Fibroblast of skin of scalp (primary cell): ENCODE data around the gene PIGX. TPM values are rescaled to one million over a fixed set of nuclear protein-coding genes. Genes with fewer than 3 reads are reported as not detected.
A peak's percentile ranks its signal among the peaks of the same experiment; 100 is the strongest.

ENCODE experiments used
- DNase-seq: peaks from one replicate; pipeline ENCODE4 v3.0.0-alpha.2; 2013
- polyA plus RNA-seq, 2 experiments: library from polyadenylated mRNA; unstranded; fragments of 120-200 nt; gene quantifications; one replicate each; pipeline ENCODE4 v1.2.1, GENCODE V29; 2013; ENCODE audit not compliant: insufficient read length in 2 of 2

PIGX gene
- 20.9 TPM for polyA plus RNA-seq (2013, experiment 1 of 2; ENCODE audit: insufficient read length)
- 18.2 TPM for polyA plus RNA-seq (2013, experiment 2 of 2; ENCODE audit: insufficient read length)

DNA sequence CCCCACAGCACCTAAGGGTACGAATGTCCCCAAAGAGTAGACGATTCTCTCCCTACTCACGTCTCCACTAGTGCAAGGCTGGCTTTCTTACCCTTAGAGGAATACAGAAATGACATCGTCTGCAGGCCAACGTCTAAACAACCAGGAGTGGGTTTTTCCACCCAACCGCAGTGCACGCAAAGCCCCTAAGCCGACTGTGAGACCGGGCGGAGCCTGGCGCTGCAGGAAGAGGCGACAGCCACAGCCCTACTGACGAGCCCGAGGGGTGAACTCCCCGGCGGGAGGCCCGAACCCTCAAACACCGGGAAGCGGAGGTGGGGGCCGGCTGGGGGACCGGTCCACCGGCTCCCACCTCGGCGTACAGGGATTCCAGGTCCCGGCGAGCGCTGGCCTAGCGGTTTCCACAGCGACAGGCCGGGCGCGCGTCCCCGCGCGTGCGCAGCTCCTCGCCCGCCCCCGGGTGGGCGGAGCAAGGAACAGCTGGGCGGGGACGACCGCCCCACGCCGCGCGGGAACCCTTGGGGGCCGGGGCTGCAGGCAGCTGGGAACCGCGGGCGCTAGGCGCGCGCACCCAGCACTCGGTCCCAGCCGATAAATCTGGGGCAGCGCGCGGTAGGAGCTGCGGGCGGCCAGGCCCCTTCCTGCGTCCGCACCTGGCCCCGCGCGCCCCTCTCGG is at the start of gene PIGX, which contains the start of gene CEP19:
TSS of gene PIGX (plus strand) at position 540 of the 676 bp plus-strand sequence.
TSS of gene CEP19 (minus strand) at position 413 of the 676 bp plus-strand sequence. CDS start 3,593 bp downstream, outside the sequence.
- peak; percentile 86 for DNase-seq

DNA sequence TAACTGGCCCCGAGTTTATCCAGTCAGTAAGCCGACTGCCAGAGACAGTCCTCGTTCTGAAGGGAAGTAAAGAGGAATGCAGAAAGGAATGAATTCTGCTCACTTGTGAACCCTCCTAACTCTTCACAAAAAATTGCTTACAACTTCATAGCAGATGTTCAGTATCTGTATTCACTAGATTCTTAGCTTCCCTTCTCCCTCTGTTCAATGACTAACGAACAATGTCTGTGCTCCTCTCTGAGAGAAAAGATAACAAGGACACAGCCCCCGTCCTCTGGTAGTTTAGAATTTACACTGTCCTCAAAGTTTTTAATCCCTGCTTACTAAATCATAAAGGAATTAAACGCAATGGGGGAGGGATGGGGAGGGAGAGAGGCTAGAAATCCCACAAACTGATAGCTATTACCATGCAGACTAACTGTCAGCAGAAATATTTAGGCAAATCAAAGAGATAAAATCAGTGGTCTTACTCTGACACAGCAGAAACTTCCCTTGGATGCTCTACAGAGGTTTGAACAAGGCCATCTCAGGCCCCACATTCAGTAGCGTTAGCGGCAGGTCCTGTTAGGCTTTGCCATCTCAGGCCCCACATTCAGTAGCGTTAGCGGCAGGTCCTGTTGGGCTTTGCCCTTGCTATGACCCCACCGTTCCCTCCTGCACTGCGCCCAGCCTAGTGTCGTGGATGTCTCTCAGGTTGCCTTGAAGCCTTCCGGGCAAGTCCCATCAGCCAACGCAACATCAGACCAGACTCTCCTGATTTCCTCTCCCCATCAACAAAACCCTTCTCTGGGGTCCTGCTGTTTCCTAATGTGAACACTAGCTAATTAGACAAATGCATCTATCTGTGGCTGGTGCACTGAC is 49.2 kb upstream of the PIGX start:
- peak; percentile 51 for DNase-seq

DNA sequence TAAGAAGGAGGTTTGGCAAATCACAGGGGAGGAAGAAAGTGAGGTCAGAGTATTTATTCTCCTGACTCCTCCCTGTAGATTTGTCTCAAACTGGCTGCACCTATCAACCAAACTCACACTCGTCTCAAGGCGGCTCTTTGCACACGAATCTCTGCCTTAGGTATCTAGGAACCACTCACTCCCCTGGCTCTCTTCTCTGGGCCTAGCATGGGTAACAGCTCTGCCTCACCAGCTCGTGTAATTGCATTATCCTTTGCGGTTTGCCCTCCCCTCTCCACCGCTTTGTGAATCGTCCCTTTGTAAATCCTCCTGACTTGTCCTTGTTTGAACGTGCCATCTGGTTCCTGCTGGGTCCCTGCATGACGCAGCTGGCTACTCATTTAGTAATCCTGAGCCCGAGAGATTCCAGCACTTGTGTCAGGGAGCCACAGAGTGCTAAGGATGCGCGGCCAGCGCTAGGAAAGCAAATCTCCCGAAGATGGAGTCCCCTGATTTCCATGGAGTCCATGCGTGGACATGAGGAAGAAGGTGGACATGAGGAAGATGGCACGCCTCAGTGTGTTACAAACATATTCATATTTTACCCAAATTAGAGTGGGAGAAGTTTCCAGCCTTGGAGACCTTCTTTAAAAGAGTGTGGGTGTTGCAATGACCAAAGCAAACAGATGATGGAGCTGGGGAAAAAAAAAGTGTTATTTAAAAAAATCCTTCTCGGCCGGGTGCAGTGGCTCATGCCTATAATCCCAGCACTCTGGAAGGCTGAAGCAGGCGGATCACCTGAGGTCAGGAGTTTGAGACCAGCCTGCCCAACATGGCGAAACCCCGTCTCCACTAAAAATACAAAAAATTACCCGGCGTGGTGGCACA is 45.9 kb upstream of the PIGX start:
- peak; percentile 48 for DNase-seq

DNA sequence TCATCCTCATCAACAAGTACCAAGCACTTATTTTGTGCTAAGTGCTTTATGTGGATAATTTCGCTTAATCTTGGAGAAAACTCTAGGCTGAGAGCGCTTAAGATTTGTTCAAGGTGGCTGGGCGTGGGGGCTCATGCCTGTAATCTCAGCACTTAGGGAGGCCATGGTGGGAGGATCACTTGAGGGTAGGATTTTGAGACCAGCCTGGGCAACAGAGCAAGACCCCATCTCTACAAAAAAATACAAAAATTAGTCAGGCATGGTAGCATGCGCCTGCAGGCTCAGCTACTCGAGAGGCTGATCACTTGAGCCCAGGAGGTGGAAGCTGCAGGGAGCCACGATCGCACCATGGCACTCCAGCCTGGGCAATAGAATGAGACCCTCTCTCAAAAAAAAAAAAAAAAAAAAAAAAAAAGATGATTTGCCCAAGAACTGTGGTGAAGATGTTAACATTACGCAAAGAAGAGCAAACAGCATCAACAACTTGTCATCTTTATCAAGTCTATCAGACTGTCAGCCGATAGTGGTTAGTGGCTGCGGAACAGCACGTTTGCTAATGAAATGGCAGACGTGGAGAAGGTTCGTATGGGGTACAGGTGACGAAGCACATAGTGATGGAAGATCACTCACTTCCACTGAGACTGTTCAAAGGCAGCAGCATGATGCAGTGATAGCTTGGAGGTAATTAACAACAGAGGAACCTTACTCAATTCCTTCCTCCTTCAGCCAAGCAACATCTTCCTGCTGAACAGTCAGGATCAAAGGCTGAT is 44.9 kb upstream of the PIGX start:
- no peak for DNase-seq

DNA sequence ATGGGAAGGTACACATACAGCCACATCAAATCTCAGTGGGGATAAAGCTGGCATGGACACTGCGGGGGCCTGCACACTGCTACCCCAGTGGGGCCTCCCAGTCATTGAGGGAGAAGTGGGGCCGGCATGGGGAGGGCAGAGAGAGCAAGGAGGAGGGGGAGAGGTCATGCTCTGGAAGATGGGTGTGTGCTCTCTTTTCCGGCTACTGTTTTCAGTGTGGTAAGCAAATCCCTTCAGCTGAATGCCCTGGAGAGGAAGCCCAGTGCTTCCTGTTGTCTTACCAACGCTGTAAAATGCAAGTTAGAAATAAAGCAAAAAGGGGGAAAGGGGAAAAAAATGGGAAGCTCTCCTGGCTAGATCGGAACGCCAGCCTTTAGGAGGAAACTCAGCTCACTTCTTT is 41.8 kb upstream of the PIGX start:
- DNase-seq, result no peak

DNA sequence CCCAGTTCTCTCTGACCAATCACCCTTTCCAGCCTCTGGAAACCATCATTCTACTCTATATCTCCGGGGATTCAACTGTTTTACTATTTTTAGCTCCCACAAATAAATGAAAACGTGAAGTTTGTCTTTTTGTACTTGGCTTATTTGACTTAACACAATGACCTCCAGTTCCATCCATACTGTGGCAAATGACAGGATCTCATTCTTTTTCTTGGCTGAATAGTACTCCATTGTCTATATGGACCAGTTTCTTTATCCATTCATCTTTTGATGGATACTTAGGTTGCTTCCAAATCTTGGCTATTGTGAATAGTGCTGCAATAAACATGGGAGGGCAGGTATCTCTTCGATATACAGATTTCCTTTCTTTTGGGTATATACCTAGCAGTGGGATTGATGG is 38.5 kb upstream of the PIGX start:
- DNase-seq, result no peak

DNA sequence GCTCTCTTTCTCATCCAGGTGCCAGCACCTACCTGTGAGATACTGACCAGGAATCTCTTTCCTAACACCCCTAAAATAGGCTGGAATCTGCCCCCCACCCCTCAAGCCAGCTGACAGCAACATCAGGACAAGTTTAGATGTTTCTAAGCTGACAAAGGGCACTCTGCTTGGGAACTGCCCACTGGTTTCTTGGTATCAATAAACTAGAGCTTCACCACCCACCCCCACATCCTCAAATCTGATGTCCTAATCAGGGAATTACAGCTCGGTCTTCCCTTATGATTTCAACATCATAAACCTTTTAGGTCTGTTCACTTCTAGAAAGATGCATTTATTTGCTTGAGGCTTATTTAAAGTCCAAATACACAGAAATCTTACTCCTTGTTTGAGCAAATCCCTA is 34.8 kb upstream of the PIGX start:
- DNase-seq, result no peak

DNA sequence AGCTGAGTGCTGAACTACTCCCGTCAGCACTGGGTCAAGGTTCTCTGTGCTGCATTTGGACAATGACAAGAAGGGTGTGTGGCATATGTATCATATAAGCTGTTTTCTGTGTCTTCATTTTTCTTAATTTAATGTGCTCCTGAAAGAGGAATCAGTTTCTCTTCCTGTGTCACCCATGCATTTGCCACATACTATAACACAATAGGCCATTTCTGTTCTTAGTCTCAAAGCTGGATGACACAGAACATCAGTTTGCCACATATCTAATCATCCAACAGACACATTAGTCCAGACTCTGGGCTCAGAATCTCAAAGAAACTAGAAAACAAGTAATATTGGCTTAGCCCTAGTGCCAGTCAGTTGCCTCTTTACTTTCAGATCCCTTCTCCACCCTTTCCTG is 34.2 kb upstream of the PIGX start:
- no peak for DNase-seq

DNA sequence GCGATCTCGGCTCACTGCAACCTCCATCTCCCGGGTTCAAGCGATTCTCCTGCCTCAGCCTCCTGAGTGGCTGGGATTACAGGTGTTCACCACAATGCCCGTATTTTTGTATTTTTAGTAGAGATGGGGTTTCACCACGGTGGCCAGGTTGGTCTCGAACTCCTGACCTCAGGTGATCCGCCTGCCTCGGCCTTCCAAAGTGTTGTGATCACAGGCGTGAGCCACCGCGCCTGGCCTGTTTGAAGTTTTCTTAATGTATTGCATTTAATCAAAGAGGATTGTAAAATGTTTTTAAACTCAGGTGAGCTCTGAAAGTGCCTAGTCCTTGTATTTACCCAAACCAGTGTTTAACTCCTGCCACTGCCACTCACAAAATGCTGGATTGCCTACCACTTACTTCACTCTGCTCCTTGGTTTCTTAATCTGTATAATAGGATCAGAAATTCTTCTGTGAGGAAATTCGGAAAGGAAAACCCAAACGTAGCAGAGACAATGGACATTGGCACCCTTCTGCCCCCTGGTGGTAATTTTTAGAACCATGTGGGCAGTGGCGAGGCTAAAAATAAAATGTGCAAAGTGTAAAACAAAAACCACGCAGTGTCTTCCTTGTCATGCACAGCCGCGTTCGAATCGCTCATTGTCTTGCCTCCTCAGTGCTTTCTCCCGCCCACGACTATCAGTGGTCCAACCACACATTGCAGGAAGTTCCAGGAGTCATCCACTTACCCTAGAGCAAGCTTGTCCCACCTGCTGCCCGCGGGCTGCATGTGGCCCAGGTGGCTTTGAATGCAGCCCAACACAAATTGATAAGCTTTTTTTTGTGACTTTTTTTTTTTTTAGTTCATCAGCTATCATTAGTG is 27.4 kb upstream of the PIGX start:
- DNase-seq, result peak; percentile 52

DNA sequence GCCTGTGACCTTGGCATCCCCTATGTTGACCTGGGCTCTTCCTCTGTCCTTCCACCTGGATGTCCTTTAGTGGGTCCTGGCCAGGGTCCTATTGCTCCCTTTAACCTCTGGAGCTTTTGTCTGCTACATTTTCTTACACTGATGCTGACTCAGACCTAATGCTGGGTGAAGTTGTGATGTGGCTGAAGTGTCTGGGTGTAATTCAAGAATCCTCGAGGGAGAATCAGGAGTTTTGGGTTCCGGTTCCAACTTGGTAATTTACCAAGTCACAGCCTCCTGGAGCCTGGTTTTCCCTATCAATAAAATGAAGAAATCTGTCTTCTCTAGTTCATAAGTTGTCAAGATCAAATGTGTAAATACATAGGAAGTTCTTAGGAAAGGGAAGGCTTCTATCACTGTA is 25.7 kb upstream of the PIGX start:
- DNase-seq, result no peak

DNA sequence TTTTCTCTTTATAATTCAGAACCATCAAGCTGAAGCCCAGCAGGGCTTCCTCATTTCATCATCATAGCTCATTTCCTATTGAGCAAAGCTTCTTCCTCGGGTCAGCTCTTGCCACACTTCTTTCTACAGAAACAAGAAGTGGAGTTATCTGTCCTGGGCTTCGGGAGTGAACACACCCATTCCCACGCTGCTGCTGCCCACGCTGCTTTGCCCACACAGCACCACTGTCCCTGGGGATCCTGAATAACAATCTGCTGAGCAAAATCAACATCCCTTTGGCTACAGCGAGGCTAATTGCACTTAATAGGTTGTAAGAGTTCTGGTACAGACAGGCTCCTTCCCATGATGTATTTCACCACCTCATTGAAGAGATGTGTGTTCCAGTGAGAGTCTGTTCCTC is 23.8 kb upstream of the PIGX start:
- peak; percentile 71 for DNase-seq

DNA sequence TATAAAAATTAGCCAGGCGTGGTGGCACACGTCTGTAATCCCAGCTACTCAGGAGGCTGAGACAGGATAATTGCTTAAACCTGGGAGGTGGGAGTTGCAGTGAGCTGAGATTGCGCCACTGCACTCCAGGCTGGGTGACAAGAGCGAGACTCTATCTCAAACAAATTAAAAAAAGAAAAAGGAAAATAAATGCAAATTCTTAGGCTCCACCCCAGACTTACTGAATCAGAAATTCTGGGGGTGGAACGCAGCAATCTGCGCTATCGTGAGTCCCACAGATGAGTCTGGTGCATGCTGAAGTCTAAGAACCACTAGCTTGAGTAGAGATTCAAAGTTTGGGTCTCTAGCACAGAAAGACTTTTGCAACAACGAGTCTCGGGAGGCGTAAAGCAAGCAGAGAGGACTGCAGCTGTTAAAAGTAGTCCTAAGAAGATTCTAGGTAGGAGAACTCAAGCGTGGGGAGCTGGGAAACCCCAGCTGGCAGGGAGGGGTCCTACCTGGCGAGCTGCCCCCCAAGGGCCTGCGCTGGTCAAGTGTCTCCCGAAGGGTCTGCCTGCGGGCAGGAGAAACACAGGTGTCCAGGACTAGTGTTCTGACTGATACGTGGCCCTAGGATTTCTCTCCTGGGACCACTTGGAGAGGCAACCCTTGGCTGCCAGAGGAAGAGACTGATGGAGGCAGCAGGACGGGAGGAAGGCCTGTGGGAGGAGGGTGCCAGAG is 22.1 kb upstream of the PIGX start:
- no peak for DNase-seq

DNA sequence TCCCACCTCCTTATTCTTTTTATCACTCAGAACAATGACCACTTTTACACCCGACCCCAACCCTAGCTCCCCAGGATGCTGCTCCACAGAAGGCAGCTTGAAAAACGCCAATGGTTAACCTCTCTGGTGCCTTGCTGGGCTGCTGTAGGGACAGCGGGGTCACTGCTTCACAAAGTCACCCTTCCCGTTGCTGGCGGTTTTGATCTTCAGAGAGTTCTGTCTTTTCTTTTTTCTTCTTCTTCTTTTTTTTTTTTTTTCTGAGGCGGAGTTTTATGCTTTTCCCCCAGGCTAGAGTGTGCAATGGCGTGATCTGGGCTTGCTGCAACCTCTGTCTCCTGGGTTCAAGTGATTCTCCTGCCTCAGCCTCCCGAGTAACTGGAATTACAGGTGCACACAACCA is 20.8 kb upstream of the PIGX start:
- no peak for DNase-seq

DNA sequence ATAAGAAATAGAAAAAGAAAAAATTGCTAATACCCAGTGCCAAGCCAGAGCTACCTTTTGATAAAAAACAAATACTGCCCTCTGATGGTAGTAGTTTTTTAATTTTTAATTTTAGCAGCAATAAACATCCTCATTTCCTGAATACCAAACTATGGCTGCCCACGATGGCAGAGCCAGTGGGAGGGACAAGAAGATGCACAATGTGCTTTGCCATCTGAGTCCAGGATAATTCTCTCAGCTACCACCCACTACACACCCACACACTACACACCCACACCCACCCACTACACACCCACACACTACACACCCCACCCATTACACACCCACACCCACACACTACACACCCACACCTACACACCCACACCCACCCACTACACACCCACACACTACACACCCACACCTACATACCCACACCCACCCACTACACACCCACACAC is 18.0 kb upstream of the PIGX start:
- DNase-seq, result peak; percentile 13

DNA sequence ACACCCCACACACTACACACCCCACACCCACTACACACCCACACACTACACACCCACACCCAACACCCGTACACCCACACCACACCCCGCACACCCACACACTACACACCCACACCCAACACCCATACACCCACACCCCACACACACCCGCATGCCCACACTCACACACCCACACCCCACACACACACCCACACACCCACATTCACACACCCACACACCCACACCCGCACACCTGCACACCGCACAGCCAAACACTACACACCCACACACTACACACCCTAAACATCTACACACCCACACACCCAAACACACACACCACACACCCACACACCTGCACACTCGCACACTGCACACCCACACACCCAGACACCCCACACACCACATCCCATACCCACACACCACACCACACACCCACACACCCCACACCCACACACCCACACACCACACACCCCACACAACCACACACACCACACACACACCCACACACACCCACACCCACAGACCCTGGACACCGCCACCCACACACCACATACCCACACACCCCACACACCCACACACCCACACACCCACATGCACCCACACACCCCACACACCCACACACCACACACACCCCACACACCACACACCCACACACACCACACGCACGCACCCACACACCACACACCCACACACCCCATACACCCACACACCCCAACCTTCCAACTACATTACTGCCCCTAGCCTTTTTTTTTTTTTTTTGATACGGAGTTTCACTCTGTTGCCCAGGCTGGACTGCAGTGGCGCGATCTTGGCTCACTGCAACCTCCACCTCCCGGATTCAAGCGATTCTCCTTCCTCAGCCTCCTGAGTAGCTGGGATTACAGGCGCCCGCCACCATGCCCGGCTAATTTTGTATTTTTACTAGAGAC is 17.0 kb upstream of the PIGX start:
- DNase-seq, result no peak

DNA sequence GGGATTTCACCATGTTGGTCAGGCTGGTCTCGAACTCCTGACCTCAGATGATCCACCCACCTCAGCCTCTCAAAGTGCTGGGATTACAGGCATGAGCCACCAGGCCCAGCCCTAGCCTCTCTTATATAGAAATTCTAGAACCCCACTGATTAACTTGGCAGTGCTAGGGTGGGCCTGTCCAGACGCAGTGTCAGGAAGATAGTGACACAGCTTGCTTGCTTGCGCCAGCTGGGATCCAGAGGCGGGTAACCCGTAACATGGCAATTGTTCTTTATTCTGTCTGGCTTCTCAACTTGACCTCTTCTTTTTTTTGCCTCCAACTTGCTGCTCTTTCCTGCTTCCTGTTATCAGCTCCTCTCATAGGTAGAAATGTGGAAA is 16.3 kb upstream of the PIGX start:
- no peak for DNase-seq

DNA sequence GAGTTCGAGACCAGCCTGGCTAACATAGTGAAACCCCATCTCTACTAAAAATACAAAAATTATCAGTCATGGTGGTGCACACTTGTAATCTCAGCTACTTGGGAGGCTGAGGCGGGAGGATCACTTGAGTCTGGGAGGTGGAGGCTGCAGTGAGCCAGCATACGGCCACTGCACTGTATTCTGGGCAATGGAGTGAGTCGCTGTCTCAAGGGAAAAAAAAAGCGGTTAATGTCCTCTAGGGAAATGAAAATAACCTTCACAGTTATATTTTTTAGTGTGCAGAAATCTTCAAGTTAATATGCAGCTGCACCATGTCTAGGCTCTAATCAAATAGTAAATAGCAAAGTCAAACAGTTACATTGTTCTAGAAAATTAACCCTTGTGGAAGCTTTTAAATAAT is 14.9 kb upstream of the PIGX start:
- DNase-seq, result no peak

DNA sequence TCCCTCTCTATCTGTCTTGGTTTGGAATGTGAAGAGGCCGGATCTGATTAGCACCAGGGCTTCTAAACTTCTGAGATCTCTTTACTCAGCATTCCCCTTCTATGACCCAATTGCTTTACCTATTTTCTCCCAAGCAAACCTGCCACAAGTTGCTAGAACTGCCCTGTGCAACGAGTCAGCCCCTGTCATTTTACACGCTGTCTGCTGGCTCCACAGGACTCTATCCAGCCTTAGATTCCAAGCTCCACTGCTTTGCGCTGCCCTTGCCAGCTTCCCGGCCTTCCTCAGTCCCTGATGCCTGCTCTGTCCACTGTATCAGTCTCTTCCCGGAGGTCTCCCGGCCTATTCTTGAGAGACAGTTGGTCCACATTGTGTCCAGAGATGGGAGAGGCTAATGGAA is 12.4 kb upstream of the PIGX start:
- DNase-seq, result no peak

DNA sequence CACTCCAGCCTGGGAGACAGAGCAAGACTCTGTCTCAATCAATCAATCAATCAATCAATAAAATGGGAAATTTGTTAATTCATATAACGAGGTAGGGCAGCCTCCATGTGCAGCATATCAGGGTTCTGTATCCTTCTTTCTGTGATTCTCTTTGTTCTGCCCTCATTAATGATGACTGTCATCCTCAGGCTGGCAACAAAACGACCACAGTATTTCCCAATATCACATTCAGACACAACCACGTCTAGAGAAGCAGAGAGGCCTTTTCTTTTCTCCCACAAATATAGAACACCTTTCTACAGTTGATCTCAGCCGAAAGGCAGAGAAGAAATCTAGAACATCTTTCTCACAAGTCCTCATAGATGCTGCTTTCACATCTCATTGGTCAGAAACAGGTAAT is 11.4 kb upstream of the PIGX start:
- DNase-seq, result no peak
